CD4-positive, alpha-beta T cell treated with Interleukin-2 at 100 ng/mL for 4 hours (primary cell): Measurements from ENCODE around the gene PTPRN2.

ENCODE experiments used
- DNase-seq: peaks from one replicate; pipeline ENCODE4 v3.0.0-alpha.2; 2020; ENCODE audit warnings: low spot score

Gene PTPRN2

GRCh38 chr7:158113321-158114025, 474.1 kb downstream of the PTPRN2 start:
- no peak for DNase-seq

- no peak for DNase-seq
Measured at GRCh38 chr7:158112571-158113320, 474.9 kb downstream of the PTPRN2 start.

- no peak for DNase-seq
Measured at GRCh38 chr7:158111906-158112570, 475.6 kb downstream of the PTPRN2 start.

GRCh38 chr7:158111049-158111751, 476.4 kb downstream of the PTPRN2 start:
- DNase-seq: no peak

GRCh38 chr7:158110661-158111048, 477.0 kb downstream of the PTPRN2 start:
- no peak for DNase-seq

GRCh38 chr7:158110034-158110590, 477.5 kb downstream of the PTPRN2 start:
- DNase-seq: no peak

- no peak for DNase-seq
Measured at GRCh38 chr7:158109364-158110033, 478.1 kb downstream of the PTPRN2 start.

- DNase-seq: no peak
Measured at GRCh38 chr7:158108646-158109293, 478.9 kb downstream of the PTPRN2 start.

- no peak for DNase-seq
Measured at GRCh38 chr7:158107806-158108205, 479.8 kb downstream of the PTPRN2 start.

- no peak for DNase-seq
Measured at GRCh38 chr7:158106272-158106671, 481.4 kb downstream of the PTPRN2 start.

- no peak for DNase-seq
Measured at GRCh38 chr7:158103378-158103777, 484.2 kb downstream of the PTPRN2 start.

GRCh38 chr7:158102897-158103296, 484.7 kb downstream of the PTPRN2 start:
- no peak for DNase-seq

GRCh38 chr7:158101821-158102450, 485.7 kb downstream of the PTPRN2 start:
- no peak for DNase-seq

- no peak for DNase-seq
Measured at GRCh38 chr7:158098125-158099030, 489.2 kb downstream of the PTPRN2 start.

- no peak for DNase-seq
Measured at GRCh38 chr7:158097453-158098124, 490.0 kb downstream of the PTPRN2 start.

- DNase-seq: no peak
Measured at GRCh38 chr7:158097106-158097452, 490.5 kb downstream of the PTPRN2 start.

- no peak for DNase-seq
Measured at GRCh38 chr7:158096582-158096981, 491.0 kb downstream of the PTPRN2 start.

- no peak for DNase-seq
Measured at GRCh38 chr7:158094671-158095226, 492.9 kb downstream of the PTPRN2 start.

- DNase-seq: no peak
Measured at GRCh38 chr7:158094046-158094445, 493.6 kb downstream of the PTPRN2 start.
